WTC11 (cell line): Measurements from ENCODE around the gene RIPK3.

Source experiments
- ARID4B ChIP-seq: sonication (generic); formaldehyde crosslinking; IDR thresholded peaks from 2 replicates; pipeline ENCODE4 v1.8.0; 2023; ENCODE audit warnings: missing genetic modification reagents, mild to moderate bottlenecking, borderline replicate concordance
- CTCF ChIP-seq: fragments of 200-600 bp; IDR thresholded peaks from 2 replicates; pipeline ENCODE4 v1.8.0; 2022; ENCODE audit warnings: antibody characterized with exemption
- MXD4 ChIP-seq: fragments of 250-450 bp; sonication (Bioruptor Pico); IDR thresholded peaks from 2 replicates; pipeline ENCODE4 v1.8.0; 2021; ENCODE audit warnings: mild to moderate bottlenecking, moderate library complexity, borderline replicate concordance
- NFYB ChIP-seq: sonication (generic); formaldehyde crosslinking; conservative IDR thresholded peaks from 2 replicates; pipeline ENCODE4 v1.8.0; 2022; ENCODE audit warnings: low read depth, missing genetic modification reagents
- SOX15 ChIP-seq: fragments of 250-450 bp; sonication (Bioruptor Pico); IDR thresholded peaks from 2 replicates; pipeline ENCODE4 v1.9.0; 2021; ENCODE audit warnings: mild to moderate bottlenecking
- USF2 ChIP-seq: sonication (generic); formaldehyde crosslinking; IDR thresholded peaks from 2 replicates; pipeline ENCODE4 v1.8.1; 2023; ENCODE audit warnings: mild to moderate bottlenecking, missing genetic modification reagents, moderate library complexity

- TF ChIP-seq CTCF (no peak), SOX15 (CRISPR knock-in tag) (no peak), MXD4 (CRISPR knock-in tag) (no peak), ARID4B (CRISPR knock-in tag) (no peak), NFYB (CRISPR knock-in tag) (no peak), USF2 (no peak)
Measured at GRCh38 chr14:24315243-24315806, 24.5 kb downstream of the RIPK3 start.
